ENCODE measurements around the gene C17orf67. TPM values are rescaled to one million over a fixed set of nuclear protein-coding genes. Genes with fewer than 3 reads are reported as not detected.

Gene C17orf67
- total and polyA plus RNA-seq, 2 of the 13 experiments (the other 11 are each of a cell fraction or from before 2014, with no cell fraction given) = 0.41 to 0.86 TPM

GRCh38 chr17:56777859-56778258 lies 55.9 kb downstream of the C17orf67 start (continued):
- no peak for TF ChIP-seq PREB (CRISPR knock-in tag; IDR thresholded peaks at IDR 0.05)
- no peak for TF ChIP-seq ZNF335 (CRISPR knock-in tag; IDR thresholded peaks at IDR 0.05)
- TF ChIP-seq ZNF326 (CRISPR knock-in tag; IDR thresholded peaks at IDR 0.05; ENCODE audit: borderline replicate concordance) = no peak
- no peak for TF ChIP-seq ZNF337 (CRISPR knock-in tag; IDR thresholded peaks at IDR 0.05; ENCODE audit: borderline replicate concordance, low read depth)

- FAIRE-seq = no peak
- TF ChIP-seq, protein P1, sequence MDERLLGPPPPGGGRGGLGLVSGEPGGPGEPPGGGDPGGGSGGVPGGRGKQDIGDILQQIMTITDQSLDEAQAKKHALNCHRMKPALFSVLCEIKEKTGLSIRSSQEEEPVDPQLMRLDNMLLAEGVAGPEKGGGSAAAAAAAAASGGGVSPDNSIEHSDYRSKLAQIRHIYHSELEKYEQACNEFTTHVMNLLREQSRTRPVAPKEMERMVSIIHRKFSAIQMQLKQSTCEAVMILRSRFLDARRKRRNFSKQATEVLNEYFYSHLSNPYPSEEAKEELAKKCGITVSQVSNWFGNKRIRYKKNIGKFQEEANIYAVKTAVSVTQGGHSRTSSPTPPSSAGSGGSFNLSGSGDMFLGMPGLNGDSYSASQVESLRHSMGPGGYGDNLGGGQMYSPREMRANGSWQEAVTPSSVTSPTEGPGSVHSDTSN (CRISPR knock-in tag; IDR thresholded peaks at IDR 0.05) = no peak
- TF ChIP-seq PRMT3 (CRISPR knock-in tag; IDR thresholded peaks at IDR 0.05; ENCODE audit: borderline replicate concordance, low read depth) (no peak), FOXP1 (IDR thresholded peaks at IDR 0.05) (no peak), FOXP1 (CRISPR knock-in tag; IDR thresholded peaks at IDR 0.05) (no peak), KMT2B (CRISPR knock-in tag; IDR thresholded peaks at IDR 0.05) (no peak)
- BruUV-seq (replicated peaks) = no TSS peak
- ATAC-seq = no peak
- intact Hi-C loops (cut with micrococcal nuclease; ENCODE audit: unreplicated experiment) (no loop called here), in situ Hi-C loops (cut with HindIII; ENCODE audit: extremely low pct_ligation_motif_present, low pct_unique_long_range_greater_than_20kb) (no loop called here)
- peaks cover 0 to 35% of the 10 kb centered on the region in 2 experiments; a peak in 4 of 5 replicates for H3K27me3 ChIP-seq (ENCODE audit: control insufficient read depth in 1 of 2, insufficient read depth in 2 of 2, low read length in 2 of 2)
- ChIA-PET CTCF (ENCODE audit: low intra/inter-chr PET ratio, low total read pairs) (no interaction called here), POLR2A (no interaction called here)
- H3K4me1 ChIP-seq (ENCODE audit: insufficient read depth, low read length) = peaks cover 28% of the 10 kb centered on the region
- H3K4me3 ChIP-seq (replicated peaks in 1 of 3; ENCODE audit: insufficient read depth in 1 of 3, low read depth in 2 of 3, low read length in 3 of 3) = no peak overlapping the region
- H3K9ac ChIP-seq (ENCODE audit: insufficient read depth, low read depth, low read length) = no peak overlapping the region
- DNase-seq (ENCODE audit: low spot score) = no peak
- H3K36me3 ChIP-seq (replicated peaks in 1 of 2; ENCODE audit: control insufficient read depth in 1 of 2, insufficient read depth in 2 of 2, low read length in 2 of 2) = no peaks in the 10 kb centered on the region
- no peaks in the 10 kb centered on the region for H3K9me3 ChIP-seq (ENCODE audit: low read length)
- H3K79me2 ChIP-seq (ENCODE audit: insufficient read depth, low read length) = no peaks in the 10 kb centered on the region
- no peak overlapping the region for H3K4me2 ChIP-seq (ENCODE audit: low read depth, low read length)
- H3K27ac ChIP-seq (ENCODE audit: extremely low read length, insufficient read depth, low read length) = no peak overlapping the region
- H4K20me1 ChIP-seq (ENCODE audit: insufficient read depth, low read length) = no peaks in the 10 kb centered on the region
- 2% methylated on average over 2 of the region's 2 CpGs for WGBS (ENCODE audit: low lambda C conversion rate)
- H2AFZ ChIP-seq (ENCODE audit: low read length) = no peak overlapping the region
Observed at GRCh38 chr17:56774650-56775049, 59.1 kb downstream of the C17orf67 start.
